GM21737 (cell line): ENCODE data around the gene TMA16.
"Not testable (repeated sequence)": the region's sequence is repeated elsewhere in the genome, so short reads cannot be mapped to it uniquely, and the experiment has no call there.

ENCODE experiments used
- ATAC-seq: cut with Tn5 transposase; IDR thresholded peaks from one replicate; pipeline ENCODE4 v1.9.1; 2021; ENCODE audit warnings: mild to moderate bottlenecking, moderate library complexity; ENCODE audit not compliant: unreplicated experiment

Gene TMA16

GRCh38 chr4:163505374-163505773 is 10.9 kb downstream of the TMA16 start:
- ATAC-seq, result no peak

- ATAC-seq, result no peak
These were observed 20.7 kb downstream of the TMA16 start for GRCh38 chr4:163515198-163515597.

GRCh38 chr4:163523791-163524365 is 29.4 kb downstream of the TMA16 start:
- ATAC-seq, result no peak

GRCh38 chr4:163525982-163526381 is 31.5 kb downstream of the TMA16 start:
- ATAC-seq, result no peak

- no peak for ATAC-seq
These were observed 32.7 kb downstream of the TMA16 start for GRCh38 chr4:163527172-163527571.

- no peak for ATAC-seq
These were observed 34.2 kb downstream of the TMA16 start for GRCh38 chr4:163528653-163529052.

- no peak for ATAC-seq
These were observed 39.6 kb downstream of the TMA16 start for GRCh38 chr4:163534056-163534455.

GRCh38 chr4:163535657-163536056 is 41.2 kb downstream of the TMA16 start:
- no peak for ATAC-seq

GRCh38 chr4:163536091-163536490 is 41.6 kb downstream of the TMA16 start:
- no peak for ATAC-seq

GRCh38 chr4:163537114-163537513 is 42.6 kb downstream of the TMA16 start:
- no peak for ATAC-seq

- not testable (repeated sequence) for ATAC-seq
These were observed 44.3 kb downstream of the TMA16 start for GRCh38 chr4:163538820-163539219.

- no peak for ATAC-seq
These were observed 46.0 kb downstream of the TMA16 start for GRCh38 chr4:163540448-163540847.

GRCh38 chr4:163540977-163541376 is 46.5 kb downstream of the TMA16 start:
- ATAC-seq, result no peak

- ATAC-seq, result no peak
These were observed 47.8 kb downstream of the TMA16 start for GRCh38 chr4:163542275-163542674.

GRCh38 chr4:163544407-163545038 is 50.0 kb downstream of the TMA16 start:
- ATAC-seq, result peak; percentile 83

GRCh38 chr4:163548481-163549243 is 54.2 kb downstream of the TMA16 start:
- no peak for ATAC-seq

- no peak for ATAC-seq
These were observed 56.4 kb downstream of the TMA16 start for GRCh38 chr4:163550869-163551267.

- ATAC-seq, result no peak
These were observed 58.7 kb downstream of the TMA16 start for GRCh38 chr4:163553146-163553545.

- no peak for ATAC-seq
These were observed 60.5 kb downstream of the TMA16 start for GRCh38 chr4:163554870-163555465.

- no peak for ATAC-seq
These were observed 61.7 kb downstream of the TMA16 start for GRCh38 chr4:163556177-163556576.

- ATAC-seq, result no peak
These were observed 62.3 kb downstream of the TMA16 start for GRCh38 chr4:163556650-163557391.
